ENCODE measurements around the gene HNRNPH1.

DNA sequence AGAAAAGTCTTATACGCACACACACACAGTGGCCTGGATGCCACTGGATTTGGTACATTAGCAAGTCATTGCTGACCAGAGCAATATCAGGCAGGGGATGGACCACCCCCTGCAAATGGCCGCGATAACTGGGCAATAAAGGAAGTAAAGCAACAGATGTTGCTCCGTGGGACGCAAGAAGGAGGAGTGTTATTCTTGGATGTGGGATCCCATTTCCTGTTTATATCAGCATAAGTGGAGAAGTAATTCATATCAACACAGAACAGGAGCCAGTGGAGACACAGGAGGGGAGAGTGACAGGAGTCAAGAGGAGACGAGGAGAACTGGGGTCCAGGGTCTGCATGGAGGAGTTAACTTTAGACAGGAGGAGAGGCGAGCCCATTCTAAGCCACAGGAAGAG is 54.8 kb downstream of the HNRNPH1 start:
- TF ChIP-seq POLR2AphosphoS5 (IDR thresholded peaks at IDR 0.05; ENCODE audit: low read depth, low read length) = no peak
- no peak for TF ChIP-seq POLR2A (IDR thresholded peaks at IDR 0.05; ENCODE audit: low read depth, low read length)
